ENCODE measurements around the gene DNER. TPM values are rescaled to one million over a fixed set of nuclear protein-coding genes. Genes with fewer than 3 reads are reported as not detected.

The DNER gene
- total and polyA plus RNA-seq, 2 donors (not counting 1 experiment from before 2014, with no cell fraction given): not detected

- no peak overlapping the region for H3K27ac Mint-ChIP-seq
- peaks cover 9% of the 10 kb centered on the region for H3K27me3 Mint-ChIP-seq
- H3K9me3 Mint-ChIP-seq (ENCODE audit: insufficient read depth): no peaks in the 10 kb centered on the region
- Histone ChIP-seq H3K27ac (ENCODE audit: low read length in 2 of 2) (no peak overlapping the region), H3K4me3 (ENCODE audit: control extremely low read depth in 1 of 5, extremely low read depth in 1 of 5, insufficient read depth in 1 of 5, low read depth in 2 of 5, low read length in 4 of 5) (no peak overlapping the region), H3K27me3 (replicated peaks in 1 of 4; ENCODE audit: control extremely low read depth in 1 of 4, control insufficient read depth in 3 of 4, insufficient read depth in 4 of 4, low read length in 3 of 4) (no peaks in the 10 kb centered on the region), H3K4me2 (replicated peaks; ENCODE audit: low read depth, low read length, poor library complexity, severe bottlenecking) (no peak overlapping the region), H3K36me3 (replicated peaks in 1 of 2; ENCODE audit: control extremely low read depth in 1 of 2, control insufficient read depth in 1 of 2, extremely low read depth in 1 of 2, insufficient read depth in 2 of 2, low read length in 1 of 2) (no peaks in the 10 kb centered on the region), H3K9me3 (ENCODE audit: control extremely low read depth in 1 of 3, control insufficient read depth in 2 of 3, insufficient read depth in 1 of 3, low read length in 2 of 3) (peaks cover 0 to 3% (median 0%) of the 10 kb centered on the region in 3 donors), H3K9ac (ENCODE audit: low read length) (no peak overlapping the region), H3K4me1 (ENCODE audit: control insufficient read depth in 2 of 2, insufficient read depth in 2 of 2, low read length in 2 of 2) (no peaks in the 10 kb centered on the region), H3K79me2 (ENCODE audit: control insufficient read depth, insufficient read depth, low read length) (no peaks in the 10 kb centered on the region), H2AFZ (ENCODE audit: insufficient read depth, low read depth, low read length, poor library complexity, severe bottlenecking) (no peak overlapping the region), H4K20me1 (ENCODE audit: control insufficient read depth, insufficient read depth, low read length, poor library complexity, severe bottlenecking) (no peaks in the 10 kb centered on the region)
- intact Hi-C loops (cut with micrococcal nuclease): no loop called here
- H3K4me3 Mint-ChIP-seq: no peak overlapping the region
- POLR2A ChIA-PET: no interaction called here
- WGBS (ENCODE audit: insufficient coverage): 80% methylated on average over 7 of the region's 10 CpGs
- ATAC-seq (ENCODE audit: low read depth): no peak
- no peaks in the 10 kb centered on the region for H3K4me1 Mint-ChIP-seq
- no peak for DNase-seq
- TF ChIP-seq CTCF (IDR thresholded peaks at IDR 0.05) (no peak), EZH2 (IDR thresholded peaks at IDR 0.05; ENCODE audit: borderline replicate concordance, insufficient read depth, low read depth, low read length, poor library complexity, severe bottlenecking) (no peak)
- CTCF ChIA-PET: no interaction called here
Observed at GRCh38 chr2:229524799-229525198, 189.6 kb downstream of the DNER start.

DNA sequence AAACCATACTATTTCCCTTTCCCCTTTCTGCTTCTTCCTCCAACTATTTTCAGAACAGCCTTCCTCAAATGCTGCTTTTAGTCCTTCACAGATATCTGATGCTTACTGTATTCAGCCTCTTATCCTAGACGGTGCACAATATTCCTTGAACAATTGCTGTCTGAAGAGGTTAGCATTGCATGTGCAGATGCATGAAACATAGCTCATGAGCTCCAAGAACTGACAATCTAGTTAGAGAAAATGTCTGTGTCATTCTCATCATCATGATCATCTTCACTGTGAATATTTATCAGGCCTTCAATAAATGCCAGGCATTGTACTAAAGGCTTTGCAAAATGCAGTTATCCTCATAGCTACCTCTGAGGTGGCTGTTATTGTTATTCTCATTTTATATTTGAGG is 190.7 kb downstream of the DNER start:
- H3K27ac Mint-ChIP-seq: no peak overlapping the region
- DNase-seq (no peak), ATAC-seq (ENCODE audit: low read depth) (no peak)
- H3K4me3 Mint-ChIP-seq: no peak overlapping the region
- Histone ChIP-seq H3K9ac (ENCODE audit: low read length) (no peak overlapping the region), H3K9me3 (ENCODE audit: control extremely low read depth in 1 of 3, control insufficient read depth in 2 of 3, insufficient read depth in 1 of 3, low read length in 2 of 3) (no peaks in the 10 kb centered on the region), H2AFZ (ENCODE audit: insufficient read depth, low read depth, low read length, poor library complexity, severe bottlenecking) (no peak overlapping the region), H3K4me3 (ENCODE audit: control extremely low read depth in 1 of 5, extremely low read depth in 1 of 5, insufficient read depth in 1 of 5, low read depth in 2 of 5, low read length in 4 of 5) (no peak overlapping the region), H3K27ac (ENCODE audit: low read length in 2 of 2) (no peak overlapping the region), H3K4me2 (replicated peaks; ENCODE audit: low read depth, low read length, poor library complexity, severe bottlenecking) (no peak overlapping the region), H3K27me3 (replicated peaks in 1 of 4; ENCODE audit: control extremely low read depth in 1 of 4, control insufficient read depth in 3 of 4, insufficient read depth in 4 of 4, low read length in 3 of 4) (no peaks in the 10 kb centered on the region), H4K20me1 (ENCODE audit: control insufficient read depth, insufficient read depth, low read length, poor library complexity, severe bottlenecking) (no peaks in the 10 kb centered on the region), H3K4me1 (ENCODE audit: control insufficient read depth in 2 of 2, insufficient read depth in 2 of 2, low read length in 2 of 2) (no peaks in the 10 kb centered on the region), H3K79me2 (ENCODE audit: control insufficient read depth, insufficient read depth, low read length) (no peaks in the 10 kb centered on the region), H3K36me3 (replicated peaks in 1 of 2; ENCODE audit: control extremely low read depth in 1 of 2, control insufficient read depth in 1 of 2, extremely low read depth in 1 of 2, insufficient read depth in 2 of 2, low read length in 1 of 2) (no peaks in the 10 kb centered on the region)
- POLR2A ChIA-PET: no interaction called here
- peaks cover 9% of the 10 kb centered on the region for H3K27me3 Mint-ChIP-seq
- H3K4me1 Mint-ChIP-seq: peaks cover 4% of the 10 kb centered on the region
- WGBS (ENCODE audit: insufficient coverage): 57% methylated on average over 1 of the region's 1 CpG
- CTCF ChIA-PET: no interaction called here
- no peaks in the 10 kb centered on the region for H3K9me3 Mint-ChIP-seq (ENCODE audit: insufficient read depth)
- intact Hi-C loops (cut with micrococcal nuclease): no loop called here
- TF ChIP-seq CTCF (IDR thresholded peaks at IDR 0.05): no peak
- TF ChIP-seq EZH2 (IDR thresholded peaks at IDR 0.05; ENCODE audit: borderline replicate concordance, insufficient read depth, low read depth, low read length, poor library complexity, severe bottlenecking): no peak
